Right lobe of liver (tissue), 6 donors: ENCODE results near the gene UNC5B. TPM values are rescaled to one million over a fixed set of nuclear protein-coding genes. Genes with fewer than 3 reads are reported as not detected.

Experiments
- ATAC-seq, 4 donors: fragments of 200-7000 bp; cut with Tn5 transposase; one replicate each; pipeline ENCODE4 v1.9.1; 2020; ENCODE audit warnings: mild to moderate bottlenecking in 4 of 4, moderate library complexity in 4 of 4
- DNase-seq, 3 donors: peaks; one replicate each; pipeline ENCODE4 v3.0.0-alpha.2; 2020
- H3K27ac ChIP-seq, 3 donors: fragments of 200-600 bp; one replicate each; pipeline ENCODE4 v1.8.0; 2022
- H3K27me3 ChIP-seq, 2 donors: fragments of 200-600 bp; one replicate each; pipeline ENCODE4 v1.8.0; 2022
- H3K36me3 ChIP-seq, 4 donors: fragments of 200-600 bp; sonication (generic) in 1 of 4; one replicate each; pipeline versions ENCODE4 v1.5.1 to v1.8.0; 2017 to 2022; ENCODE audit warnings: control low read depth in 1 of 4
- H3K4me1 ChIP-seq, 4 donors: fragments of 200-600 bp; sonication (generic) in 1 of 4; one replicate each; pipeline versions ENCODE4 v1.5.1 to v1.8.0; 2017 to 2022; ENCODE audit warnings: control low read depth in 1 of 4
- H3K4me3 ChIP-seq, 3 donors: fragments of 200-600 bp; one replicate each; pipeline ENCODE4 v1.8.0; 2022
- H3K9me3 ChIP-seq, 4 donors: fragments of 200-600 bp; sonication (generic) in 1 of 4; one replicate each; pipeline versions ENCODE4 v1.5.1 to v1.8.0; 2017 to 2022; ENCODE audit warnings: control low read depth in 1 of 4
- CTCF ChIP-seq, 4 donors: fragments of 200-600 bp in 3 of 4; fragments of 450-650 bp in 1 of 4; IDR thresholded peaks; one replicate each; pipeline versions ENCODE4 v1.5.1 to v1.8.0; 2016 to 2022; ENCODE audit warnings: antibody characterized with exemption in 4 of 4, mild to moderate bottlenecking in 2 of 4
- POLR2A ChIP-seq: fragments of 450-650 bp; IDR thresholded peaks from one replicate; pipeline ENCODE4 v1.6.1; 2017; ENCODE audit warnings: antibody characterized with exemption, mild to moderate bottlenecking
- WGBS: methylation state at CpG from one replicate; pipeline ENCODE4 v1.1.6; 2018; ENCODE audit warnings: low coverage, low lambda C conversion rate; ENCODE audit not compliant: insufficient coverage; ENCODE audit errors: missing lambda C conversion rate; 5-methylcytosine and 5-hydroxymethylcytosine counted together
- intact Hi-C, 2 donors: fragments of 100-400 bp; cut with DNase I; formaldehyde crosslinking; loops; one replicate each; pipeline versions ENCODE4 v1.11.2 to v1.14.1; 2022
- total RNA-seq, 6 experiments: library from RNA; depleted of rRNA in 2 of 6; stranded (reverse); fragments of >200 nt in 2 of 6; fragmentation: NEBNext Ultra II Directional in 3 of 6; extraction: Animal tissue kit (Norgen Biotek cat#: 25700) in 3 of 6; gene quantifications; one replicate each; pipeline versions ENCODE4 v1.1.0 to v1.2.4, GENCODE V29; 2016 to 2023
- donor health status: DM: no; HTN: yes; CAD: no.
- donor health status: DM: no; HTN: no; CAD: no.
- donor health status: DM: no; HTN: no; CAD: no.
- donor health status: DM: no; HTN: yes; CAD: no.
- donor health status: DM: no; HTN: yes; CAD: no.

UNC5B gene
- total RNA-seq, 6 experiments from 2014 or later: 1.0 to 6.2 (median 2.1) TPM

DNA sequence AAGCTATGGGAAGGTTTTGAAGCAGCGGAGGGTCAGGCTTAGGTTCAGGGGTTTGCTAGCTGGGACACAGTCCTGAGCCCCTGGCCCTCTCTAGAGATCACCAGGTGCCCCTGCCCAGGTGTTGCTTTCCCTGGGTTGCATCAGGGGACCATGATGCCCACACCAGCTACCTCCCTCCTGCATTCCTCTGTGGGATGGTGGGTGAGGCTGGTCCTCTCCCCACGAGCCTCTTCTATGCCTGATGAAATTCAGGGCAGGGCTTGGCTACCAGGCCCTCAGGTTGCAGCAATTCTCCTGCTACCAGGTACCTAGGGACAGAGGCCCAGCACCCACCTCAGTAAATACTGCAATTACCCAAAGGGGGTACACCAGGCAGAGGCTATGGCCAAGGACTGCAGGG, 95.9 kb downstream of the UNC5B start:
- Histone ChIP-seq H3K9me3 (no peaks in the 10 kb centered on the region), H3K4me1 (peaks cover 0 to 58% (median 9%) of the 10 kb centered on the region in 4 donors), H3K27me3 (no peaks in the 10 kb centered on the region), H3K36me3 (no peaks in the 10 kb centered on the region), H3K4me3 (no peak overlapping the region), H3K27ac (peak overlapping the region in 2 of 3 donors; percentile 16 to 96)
- intact Hi-C loops: loop anchor here in 1 of 2 donors (10.0 kb wide), 2 partner anchors 397 to 507 kb away; no protein-coding TSS in a partner anchor
- TF ChIP-seq CTCF (IDR thresholded peaks at IDR 0.05) (no peak), POLR2A (no peak)
- peak in 1 of 3 donors; percentile 75 for DNase-seq
- no CpG with 5 or more reads among the region's 2 CpGs for WGBS
- peak in 2 of 4 donors; percentile 33 to 57 for ATAC-seq

- H3K4me3 ChIP-seq: no peak overlapping the region
- H3K4me1 ChIP-seq: peaks cover 0 to 59% (median 9%) of the 10 kb centered on the region in 4 donors
- H3K9me3 ChIP-seq: no peaks in the 10 kb centered on the region
- peak in 2 of 4 donors; percentile 39 to 55 for ATAC-seq
- no peaks in the 10 kb centered on the region for H3K27me3 ChIP-seq
- WGBS: 55% methylated on average over 3 of the region's 3 CpGs
- peak overlapping the region in 2 of 3 donors; percentile 16 to 96 for H3K27ac ChIP-seq
- intact Hi-C loops: loop anchor here in 1 of 2 donors (10.0 kb wide), 2 partner anchors 396 to 506 kb away; no protein-coding TSS in a partner anchor
- H3K36me3 ChIP-seq: no peaks in the 10 kb centered on the region
- no peak for TF ChIP-seq POLR2A
- no peak for TF ChIP-seq CTCF (IDR thresholded peaks at IDR 0.05)
- DNase-seq: no peak
These were observed 96.6 kb downstream of the UNC5B start for GRCh38 chr10:71308985-71309384.

DNA sequence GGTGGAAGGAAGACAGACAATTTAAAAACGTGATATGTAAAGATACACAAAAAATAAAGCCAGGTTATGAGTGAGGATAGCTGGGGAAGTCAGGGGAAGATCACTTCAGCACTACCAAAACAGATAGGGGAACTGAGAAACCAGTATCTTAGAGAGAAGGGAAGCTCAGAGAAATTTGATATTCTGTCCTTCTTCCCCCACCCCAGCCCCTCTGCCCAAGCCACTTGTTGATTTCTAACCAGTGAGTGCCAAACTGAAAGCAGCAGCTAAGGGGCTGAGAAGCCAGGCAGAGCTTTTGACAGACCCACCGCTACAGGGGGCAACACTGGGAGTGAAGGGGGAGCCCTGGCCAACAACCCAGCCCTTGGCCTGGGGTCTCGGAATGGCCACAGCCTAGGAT, 97.5 kb downstream of the UNC5B start:
- no peaks in the 10 kb centered on the region for H3K9me3 ChIP-seq
- H3K36me3 ChIP-seq: no peaks in the 10 kb centered on the region
- DNase-seq (no peak), ATAC-seq (no peak)
- no peak for TF ChIP-seq POLR2A
- no peak for TF ChIP-seq CTCF (IDR thresholded peaks at IDR 0.05)
- H3K4me3 ChIP-seq: no peak overlapping the region
- peak overlapping the region in 1 of 3 donors; percentile 96 for H3K27ac ChIP-seq
- no peaks in the 10 kb centered on the region for H3K27me3 ChIP-seq
- H3K4me1 ChIP-seq: peaks cover 0 to 65% (median 9%) of the 10 kb centered on the region in 4 donors
- intact Hi-C loops: loop anchor here (10.0 kb wide), 2 partner anchors 395 to 505 kb away; no protein-coding TSS in a partner anchor
- 55% methylated on average over 2 of the region's 3 CpGs for WGBS

- ATAC-seq: no peak
- 93% methylated on average over 1 of the region's 1 CpG for WGBS
- no peaks in the 10 kb centered on the region for H3K36me3 ChIP-seq
- TF ChIP-seq CTCF (IDR thresholded peaks at IDR 0.05): no peak
- TF ChIP-seq POLR2A: no peak
- intact Hi-C loops: loop anchor here in 1 of 2 donors (10.0 kb wide), 2 partner anchors 393 to 503 kb away; no protein-coding TSS in a partner anchor
- H3K9me3 ChIP-seq: no peaks in the 10 kb centered on the region
- no peak overlapping the region for H3K27ac ChIP-seq
- H3K4me1 ChIP-seq: peaks cover 0 to 53% (median 7%) of the 10 kb centered on the region in 4 donors
- no peaks in the 10 kb centered on the region for H3K27me3 ChIP-seq
- H3K4me3 ChIP-seq: no peak overlapping the region
- no peak for DNase-seq
These were observed 99.8 kb downstream of the UNC5B start for GRCh38 chr10:71312220-71312619.
